Hepatocyte (in vitro differentiated cells): ENCODE measurements around the gene PAQR9.

Source experiments
- EZH2 ChIP-seq: fragments of 200-600 bp; sonication (generic); IDR thresholded peaks from 2 replicates; pipeline ENCODE4 v1.6.1; 2016; ENCODE audit warnings: antibody characterized with exemption, mild to moderate bottlenecking, borderline replicate concordance
- TF ChIP-seq, protein P1 (sequence below): fragments of 200-600 bp; sonication (generic); IDR thresholded peaks from 2 replicates; pipeline ENCODE4 v1.5.1; 2016; ENCODE audit warnings: antibody characterized with exemption, mild to moderate bottlenecking; ENCODE audit not compliant: poor library complexity

DNA sequence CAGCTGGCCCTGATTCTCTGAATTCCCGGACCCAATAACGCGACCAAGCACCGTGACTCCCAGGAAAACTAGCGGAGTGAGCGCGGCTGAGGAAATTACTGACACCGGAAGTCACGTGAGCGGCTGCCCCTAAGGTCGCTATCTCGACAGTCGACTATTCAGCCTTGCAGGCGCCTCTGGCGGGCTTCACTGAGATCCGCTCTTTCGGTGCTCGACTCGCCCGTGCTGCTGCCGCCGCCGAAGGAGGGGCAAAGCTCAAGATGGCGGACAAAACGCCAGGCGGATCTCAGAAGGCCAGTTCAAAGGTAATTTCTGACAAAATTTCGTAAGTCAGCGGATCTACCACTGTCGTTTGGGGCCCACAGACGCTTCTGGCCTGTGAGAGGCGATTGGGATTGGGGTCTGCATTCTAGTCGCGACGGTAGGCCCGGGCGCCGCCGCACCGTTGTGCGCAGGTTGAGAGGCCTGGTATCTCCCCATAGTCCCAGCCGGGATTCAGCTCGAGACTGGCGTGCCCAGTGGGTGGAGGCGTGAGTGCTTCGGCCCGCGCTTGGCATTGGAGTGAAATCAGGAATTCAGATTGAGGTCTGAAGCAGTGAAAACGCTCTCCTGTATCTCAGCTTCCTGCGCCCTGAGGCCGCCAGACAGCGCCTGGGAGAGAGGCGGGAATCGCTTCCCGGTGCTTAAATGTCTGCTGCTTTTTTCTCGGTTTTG, 38.1 kb upstream of the PAQR9 start, which contains the start of gene U2SURP:
- TF ChIP-seq, protein P1, sequence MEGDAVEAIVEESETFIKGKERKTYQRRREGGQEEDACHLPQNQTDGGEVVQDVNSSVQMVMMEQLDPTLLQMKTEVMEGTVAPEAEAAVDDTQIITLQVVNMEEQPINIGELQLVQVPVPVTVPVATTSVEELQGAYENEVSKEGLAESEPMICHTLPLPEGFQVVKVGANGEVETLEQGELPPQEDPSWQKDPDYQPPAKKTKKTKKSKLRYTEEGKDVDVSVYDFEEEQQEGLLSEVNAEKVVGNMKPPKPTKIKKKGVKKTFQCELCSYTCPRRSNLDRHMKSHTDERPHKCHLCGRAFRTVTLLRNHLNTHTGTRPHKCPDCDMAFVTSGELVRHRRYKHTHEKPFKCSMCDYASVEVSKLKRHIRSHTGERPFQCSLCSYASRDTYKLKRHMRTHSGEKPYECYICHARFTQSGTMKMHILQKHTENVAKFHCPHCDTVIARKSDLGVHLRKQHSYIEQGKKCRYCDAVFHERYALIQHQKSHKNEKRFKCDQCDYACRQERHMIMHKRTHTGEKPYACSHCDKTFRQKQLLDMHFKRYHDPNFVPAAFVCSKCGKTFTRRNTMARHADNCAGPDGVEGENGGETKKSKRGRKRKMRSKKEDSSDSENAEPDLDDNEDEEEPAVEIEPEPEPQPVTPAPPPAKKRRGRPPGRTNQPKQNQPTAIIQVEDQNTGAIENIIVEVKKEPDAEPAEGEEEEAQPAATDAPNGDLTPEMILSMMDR = no peak
- TF ChIP-seq EZH2 = no peak
